Measurements from ENCODE around the gene ATP5ME.
A peak's percentile ranks its signal among the peaks of the same experiment; 100 is the strongest.
"Not testable (repeated sequence)": the region's sequence is repeated elsewhere in the genome, so short reads cannot be mapped to it uniquely, and the experiment has no call there.

ATP5ME gene

DNA sequence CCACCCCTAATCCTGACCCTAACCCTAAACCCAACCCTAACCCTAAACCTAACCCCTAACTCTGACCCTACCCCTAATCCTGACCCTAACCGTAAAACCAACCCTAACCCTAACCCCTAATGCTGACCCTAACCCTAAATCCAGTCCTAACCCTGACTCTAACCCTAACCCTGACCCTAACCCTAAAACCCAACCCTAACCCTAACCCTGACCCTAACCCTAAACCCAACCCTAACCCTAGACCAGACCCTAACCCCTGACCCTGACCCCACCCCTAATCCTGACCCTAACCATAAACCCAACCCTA lies 30.8 kb upstream of the ATP5ME start:
- no peak for DNase-seq

DNA sequence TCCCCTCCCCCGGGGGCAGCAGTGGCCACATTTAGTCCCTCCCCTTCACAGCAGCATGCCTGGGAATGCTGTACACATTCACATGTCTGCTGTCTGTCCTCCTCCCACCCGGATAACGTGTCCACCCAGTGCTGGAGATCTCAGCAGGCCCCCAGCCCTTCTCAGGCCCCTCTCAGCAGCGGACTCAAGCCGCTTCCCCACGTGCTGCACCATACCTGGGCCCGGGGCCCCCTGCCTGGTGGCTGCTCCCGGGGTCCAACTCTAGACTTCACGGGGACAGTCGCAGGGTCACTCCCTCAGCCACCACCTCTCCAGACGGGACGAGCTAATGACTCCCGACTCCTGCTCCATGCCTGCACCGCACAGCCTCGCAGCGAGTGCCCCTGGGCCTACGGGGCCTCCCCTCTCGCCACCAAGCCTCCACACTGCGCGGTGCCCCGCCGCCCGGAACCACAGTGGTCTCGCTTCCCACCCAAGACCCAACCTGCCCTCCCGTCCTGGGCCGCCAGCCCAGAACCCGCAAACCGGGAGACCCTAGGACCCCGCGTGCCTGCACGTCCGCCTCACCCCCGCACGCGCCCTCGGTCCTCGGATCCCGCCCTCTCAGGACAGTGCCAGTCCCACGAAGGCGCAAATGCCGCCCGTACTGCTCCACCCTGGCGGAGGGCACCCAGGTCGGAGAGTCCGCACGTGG lies 30.3 kb upstream of the ATP5ME start:
- DNase-seq: no peak

DNA sequence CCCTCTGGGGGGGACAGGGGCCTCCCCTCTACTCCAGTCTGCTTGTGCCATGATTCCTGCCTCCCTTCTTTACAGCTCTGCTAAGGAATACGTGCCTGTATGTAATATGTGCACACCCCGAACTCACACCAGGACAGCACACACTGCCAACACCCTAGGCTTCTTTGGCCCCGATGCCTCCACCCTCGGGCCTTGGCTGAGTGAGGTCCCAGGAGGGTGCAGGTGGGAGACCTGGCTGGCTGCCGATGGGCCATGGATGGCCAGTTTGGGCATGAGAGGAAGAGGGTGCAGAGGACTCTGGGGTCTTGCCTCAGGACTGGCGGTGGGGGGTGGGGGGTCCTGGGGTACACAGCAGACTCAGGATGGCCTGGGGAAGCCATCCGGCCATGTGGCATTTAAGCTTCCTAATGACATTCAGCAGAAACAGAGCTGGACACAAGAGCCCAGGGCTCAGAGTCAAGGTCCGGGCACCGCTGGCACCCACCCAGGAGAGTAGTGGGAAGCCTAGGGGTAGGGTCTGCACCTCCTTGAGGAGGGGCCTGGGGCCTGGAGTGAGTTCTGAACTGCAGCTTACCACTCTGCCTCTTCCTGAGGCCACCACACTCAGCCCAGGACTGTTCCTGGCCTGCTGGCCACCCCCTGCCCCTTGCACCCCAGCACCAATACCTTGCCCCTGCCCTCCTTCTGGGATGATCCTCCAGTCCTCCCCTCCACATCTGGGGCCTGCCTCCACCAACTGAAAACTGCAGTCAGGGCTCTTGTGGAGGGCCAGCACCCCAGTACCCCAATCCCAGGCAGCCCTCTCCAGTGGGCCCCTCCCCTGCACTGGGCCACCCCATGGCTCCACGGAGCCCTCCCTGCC lies 29.5 kb upstream of the ATP5ME start:
- no peak for DNase-seq

DNA sequence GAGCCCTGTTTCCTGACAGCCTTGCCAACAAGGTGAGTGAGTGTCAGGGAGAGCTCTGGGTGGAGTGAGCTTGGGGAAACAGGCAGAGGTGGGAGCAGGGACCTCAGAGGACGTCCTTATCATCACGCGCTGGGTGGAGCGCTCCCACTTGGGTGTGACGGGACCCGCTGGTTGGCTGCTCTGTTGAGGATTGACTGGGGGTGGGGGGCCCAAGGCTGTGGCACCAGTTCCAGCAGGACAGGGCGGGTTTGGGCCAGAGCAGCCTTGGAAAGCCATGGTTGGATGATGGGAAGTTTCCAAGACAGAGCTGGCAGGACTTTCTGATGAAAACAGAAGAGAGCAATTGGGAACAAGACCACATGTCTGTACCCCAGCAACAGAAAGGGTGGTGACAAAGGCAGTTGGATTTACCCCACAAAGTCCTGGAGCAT lies 28.6 kb upstream of the ATP5ME start:
- peak; percentile 42 for DNase-seq

DNA sequence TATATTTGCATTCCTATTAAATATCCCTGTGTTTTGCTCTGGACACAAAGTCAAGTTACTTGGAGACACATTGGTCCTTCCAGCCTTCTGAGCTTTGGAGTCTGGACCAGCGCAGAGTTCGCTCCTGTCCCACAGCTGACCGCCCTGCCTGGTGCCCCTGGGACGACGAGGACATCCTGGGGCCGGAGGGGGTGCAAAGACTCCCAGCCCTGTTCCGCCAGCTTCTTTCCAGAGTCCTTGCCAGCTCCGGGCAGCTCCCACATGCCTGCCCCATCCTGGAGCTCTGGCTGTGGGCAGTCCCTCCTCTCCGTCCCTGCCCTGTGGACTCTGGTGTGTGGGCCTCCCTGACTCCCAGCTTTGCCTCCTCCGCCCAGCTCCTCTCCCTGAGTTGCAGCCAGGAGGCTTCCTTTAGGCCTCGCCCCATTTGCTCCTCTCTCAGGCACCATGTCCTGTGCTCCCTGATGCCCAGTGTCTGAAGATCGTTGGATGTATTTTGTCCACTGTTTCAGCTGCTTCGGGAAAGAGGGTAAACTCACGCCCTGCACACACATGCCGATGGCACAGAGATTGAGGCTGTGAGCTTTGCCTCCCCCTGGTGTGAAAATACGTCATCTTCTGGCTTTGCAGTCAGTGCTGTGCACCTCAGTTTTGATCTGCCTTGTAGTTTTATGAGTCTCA lies 26.6 kb upstream of the ATP5ME start:
- DNase-seq: no peak

DNA sequence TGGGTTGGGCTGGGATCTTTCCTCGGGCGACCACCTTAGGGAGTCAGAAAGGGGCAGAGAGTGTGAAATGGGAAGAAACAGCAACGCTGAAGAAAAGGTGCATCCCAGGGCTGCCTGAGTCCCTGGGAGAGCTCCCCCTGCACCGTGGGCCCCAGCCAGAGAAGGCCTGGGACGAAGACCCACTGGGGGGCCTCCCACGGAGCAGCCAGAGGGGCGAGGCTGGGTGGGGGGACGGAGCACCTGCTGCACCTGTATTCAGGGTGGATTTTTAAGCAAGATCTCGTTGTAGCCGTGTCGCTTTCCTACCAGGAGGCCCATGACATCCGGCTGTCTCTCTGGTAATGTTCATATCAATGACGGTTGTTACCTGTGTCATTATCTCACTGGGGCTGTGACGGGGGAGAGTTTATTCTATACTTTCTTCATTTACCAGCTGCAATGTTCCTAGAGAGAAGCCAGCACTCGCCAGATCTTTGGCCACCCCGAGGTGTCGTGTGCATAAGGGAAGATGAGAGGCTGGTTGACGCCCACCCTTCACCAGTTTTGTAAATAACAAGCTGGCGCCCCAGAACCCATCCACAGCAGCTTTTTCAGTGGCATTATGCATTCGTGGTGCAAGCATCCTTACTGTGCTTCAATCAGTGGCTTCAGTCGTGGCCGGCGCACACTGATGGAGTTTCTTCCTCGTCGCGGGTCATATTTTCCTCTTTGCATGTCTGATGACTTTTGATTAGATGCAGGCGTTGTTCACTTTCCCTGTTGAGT lies 25.9 kb upstream of the ATP5ME start:
- DNase-seq: no peak

DNA sequence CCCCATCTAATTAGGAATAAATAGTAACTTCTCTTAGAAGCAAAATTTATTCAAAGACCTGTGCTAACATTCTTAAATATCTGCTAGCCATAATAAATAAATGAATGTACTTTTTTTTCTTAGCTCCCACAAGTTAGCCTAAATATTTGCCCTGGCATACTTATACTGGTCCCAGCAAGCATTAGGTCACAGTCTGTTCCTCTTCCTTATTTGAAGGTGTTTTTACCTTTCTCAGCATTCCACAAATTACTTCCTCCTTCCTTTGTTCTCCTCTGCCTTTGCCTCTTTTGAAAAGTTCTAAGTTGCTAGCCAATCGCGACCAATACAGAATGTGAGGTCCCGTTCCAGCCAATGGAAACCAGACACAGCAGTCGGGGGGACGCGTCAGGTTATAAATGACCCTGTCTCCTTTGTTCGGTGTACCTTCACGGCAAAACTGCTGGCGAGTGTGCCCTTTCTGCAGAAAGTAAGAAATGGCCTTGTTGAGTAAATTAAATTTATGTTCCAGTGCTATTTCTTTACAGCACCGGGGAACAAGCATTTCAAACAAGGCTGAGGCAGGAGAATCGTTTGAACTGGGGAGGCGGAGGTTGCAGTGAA lies 20.4 kb upstream of the ATP5ME start:
- DNase-seq: not testable (repeated sequence)

DNA sequence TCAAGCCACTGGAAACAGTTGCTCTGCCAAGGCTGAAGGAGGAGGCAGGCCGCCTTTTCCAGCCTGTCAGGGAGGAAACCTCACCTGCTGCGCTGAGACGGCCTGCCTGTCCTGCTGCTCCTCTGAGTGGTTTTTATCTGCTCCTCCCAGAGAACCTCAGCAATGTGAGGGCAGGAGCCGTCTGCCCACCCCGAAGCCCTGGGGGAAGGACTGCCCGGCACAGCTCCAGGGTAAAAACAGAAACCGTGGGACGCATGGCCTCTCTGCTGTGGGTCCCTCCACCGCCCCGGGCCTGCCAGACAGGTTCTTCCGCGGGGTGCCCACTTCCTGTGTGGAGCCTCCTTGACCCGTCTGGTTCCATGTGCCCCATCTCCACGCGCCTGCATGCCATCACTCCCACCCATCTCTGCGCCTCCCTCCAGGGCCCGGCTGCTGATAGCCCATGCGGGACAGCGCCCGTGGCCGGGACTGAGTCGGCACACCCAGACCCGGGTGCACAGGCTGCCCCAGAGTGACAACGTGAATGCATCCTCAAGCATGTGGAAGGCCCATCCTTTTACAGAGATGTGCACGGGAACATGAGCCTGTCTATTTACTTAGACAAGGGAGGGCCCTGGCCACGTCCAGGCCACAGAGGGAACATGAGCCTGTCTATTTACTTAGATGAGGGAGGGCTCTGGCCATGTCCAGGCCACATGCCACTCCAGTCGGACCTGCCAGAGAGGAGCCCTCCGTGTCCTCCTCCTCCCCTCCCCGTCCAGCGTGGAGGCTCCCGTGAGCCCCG lies 18.9 kb upstream of the ATP5ME start:
- DNase-seq: no peak

DNA sequence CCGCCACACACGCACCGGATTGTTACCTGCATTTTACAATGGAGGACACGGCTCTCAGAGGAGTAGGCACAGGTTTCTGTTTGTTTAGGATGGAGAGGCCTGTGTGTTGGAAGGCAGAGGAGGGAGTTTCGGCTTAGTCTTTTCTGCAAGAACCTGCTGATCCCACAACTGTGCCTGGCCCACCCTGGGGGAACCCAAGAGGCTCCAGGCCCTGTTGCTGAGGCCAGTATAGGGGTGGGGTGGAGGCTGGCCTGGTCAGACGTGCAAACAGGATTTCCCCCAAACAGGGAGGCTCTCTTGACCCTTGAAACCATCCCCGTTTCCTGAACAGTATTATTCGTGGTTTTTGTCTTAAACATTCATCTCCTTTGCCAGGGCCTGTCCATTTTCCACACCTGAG lies 15.6 kb upstream of the ATP5ME start:
- no peak for DNase-seq

DNA sequence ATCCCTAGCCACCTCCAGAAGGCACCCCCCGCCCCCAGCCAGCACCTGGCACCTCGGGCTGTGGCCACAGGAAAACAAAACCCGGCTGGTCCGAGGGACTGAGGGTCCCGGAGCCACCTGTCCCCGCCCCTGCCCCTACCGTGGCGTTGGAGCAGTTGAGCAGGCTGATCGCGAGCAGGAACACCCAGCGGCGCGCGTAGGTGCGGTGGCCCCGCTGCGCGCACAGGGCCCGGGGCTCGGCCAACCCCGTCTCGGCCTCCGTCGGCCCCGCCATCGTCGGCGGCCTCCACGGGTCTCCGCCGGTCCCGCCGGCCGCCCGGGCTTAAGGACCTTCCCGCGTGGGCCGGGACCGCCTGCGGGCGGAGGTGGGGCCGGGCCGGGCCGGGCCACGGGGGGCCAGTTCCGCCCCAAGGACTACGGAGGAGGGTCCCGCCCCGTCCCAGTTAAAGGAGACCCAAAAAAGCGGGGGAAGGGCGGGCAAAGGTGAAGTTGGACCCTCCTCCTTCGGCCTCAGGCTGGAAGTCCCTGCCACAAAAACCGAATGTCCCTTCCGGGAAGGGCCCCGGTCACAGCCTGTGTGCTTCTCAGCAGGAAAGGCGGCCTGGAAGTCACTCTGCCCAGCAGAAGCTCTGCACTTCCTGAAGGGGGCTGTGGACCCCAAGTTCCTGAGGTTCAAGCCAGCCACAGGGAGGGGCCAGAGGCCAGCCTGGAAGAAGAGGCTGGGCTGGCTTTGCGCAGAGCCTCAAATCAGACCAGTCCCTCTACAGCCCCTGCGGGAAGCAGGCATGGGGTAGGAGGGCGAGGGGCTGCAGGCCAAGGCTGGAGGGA lies 15.0 kb upstream of the ATP5ME start, which contains the start of gene SLC49A3:
TSS of gene SLC49A3 (minus strand) at position 298 of the 828 bp plus-strand sequence. CDS start at position 274, 24 bp downstream.
- no peak for DNase-seq

DNA sequence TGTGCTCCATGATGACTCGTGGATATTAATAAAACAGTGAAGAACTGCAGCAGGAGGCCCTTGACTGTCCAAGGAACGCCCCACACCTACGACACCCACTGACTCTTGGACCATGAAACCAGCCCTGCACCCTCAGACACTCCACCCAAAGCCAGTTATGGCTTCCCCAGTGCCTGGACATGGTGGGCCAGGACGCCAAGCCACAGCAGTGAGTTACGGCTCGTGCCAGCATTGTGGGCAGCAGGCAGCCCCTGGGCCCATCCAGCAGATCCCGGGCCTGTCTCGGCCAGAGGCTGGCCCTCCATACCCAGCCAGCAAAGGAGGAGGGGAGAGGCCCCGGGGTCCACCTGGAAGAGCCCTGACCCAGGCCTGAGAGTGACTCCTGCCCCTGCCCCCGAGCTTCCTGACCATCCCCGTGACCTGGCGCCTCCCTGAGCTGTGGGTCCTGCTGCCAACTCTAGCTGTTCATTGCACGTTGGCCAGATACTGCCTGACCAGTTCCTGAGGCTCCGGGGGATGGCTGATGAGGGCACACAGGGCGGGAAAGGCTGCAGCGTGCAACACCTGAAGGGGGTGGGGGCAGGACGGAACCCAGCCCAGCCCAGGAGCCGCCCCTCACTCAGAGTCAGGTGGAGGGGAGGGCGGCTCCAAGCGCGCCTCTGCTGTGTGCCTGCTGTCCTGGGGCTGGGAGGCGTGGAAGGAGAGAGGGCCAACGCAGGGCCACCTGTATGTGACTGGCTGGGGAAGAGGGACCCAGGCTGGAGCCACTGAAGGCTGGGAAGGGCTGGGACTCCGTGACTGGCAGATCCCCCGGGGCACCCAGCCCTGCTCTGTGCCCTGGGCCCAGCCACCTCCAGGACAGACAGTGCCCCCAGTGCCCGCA lies 14.1 kb upstream of the ATP5ME start:
- DNase-seq: no peak

DNA sequence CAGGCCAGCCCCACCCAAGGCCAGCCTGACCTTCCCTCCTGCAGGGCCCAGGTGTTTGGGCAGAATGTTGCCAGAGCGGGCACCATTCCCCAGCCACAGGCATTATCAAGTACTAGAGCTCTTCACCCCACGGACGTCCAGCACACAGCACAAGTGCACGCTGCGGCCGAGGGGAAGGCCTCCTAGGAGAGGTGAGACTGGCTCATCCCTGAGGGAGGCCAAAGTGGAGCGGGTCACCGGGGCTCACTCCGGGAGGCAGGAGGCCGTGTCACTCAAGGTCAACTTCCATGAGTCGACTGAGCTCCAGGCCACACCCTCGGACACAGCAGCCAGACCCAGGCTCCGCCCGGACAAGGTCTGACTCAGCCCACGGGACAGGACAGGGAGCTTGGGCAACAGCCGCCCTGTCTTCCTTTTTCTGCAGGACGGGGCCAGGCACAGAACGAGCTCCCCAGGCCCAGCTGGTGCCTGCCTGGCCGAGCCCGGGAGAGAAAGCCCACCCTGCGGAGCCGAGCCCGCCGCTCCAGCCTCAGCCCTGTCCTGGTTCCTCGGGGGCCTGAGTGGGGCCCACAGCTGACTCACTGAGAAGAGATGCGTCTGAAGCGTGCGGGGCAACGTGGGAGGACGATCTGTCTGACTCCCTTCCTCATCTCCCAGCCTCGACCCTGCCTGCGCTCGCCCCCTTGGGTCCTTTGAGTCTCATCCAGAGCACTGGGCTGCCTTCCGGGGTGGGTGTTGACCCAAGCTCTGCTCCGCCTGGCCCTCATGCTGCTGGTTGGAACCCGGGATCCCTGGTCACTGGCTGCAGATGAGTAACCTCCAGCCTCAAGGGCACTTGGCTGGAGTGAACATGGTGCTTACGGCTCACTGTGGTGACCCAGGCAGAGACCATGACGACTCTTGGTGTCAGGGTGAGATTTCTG lies 13.2 kb upstream of the ATP5ME start:
- no peak for DNase-seq

DNA sequence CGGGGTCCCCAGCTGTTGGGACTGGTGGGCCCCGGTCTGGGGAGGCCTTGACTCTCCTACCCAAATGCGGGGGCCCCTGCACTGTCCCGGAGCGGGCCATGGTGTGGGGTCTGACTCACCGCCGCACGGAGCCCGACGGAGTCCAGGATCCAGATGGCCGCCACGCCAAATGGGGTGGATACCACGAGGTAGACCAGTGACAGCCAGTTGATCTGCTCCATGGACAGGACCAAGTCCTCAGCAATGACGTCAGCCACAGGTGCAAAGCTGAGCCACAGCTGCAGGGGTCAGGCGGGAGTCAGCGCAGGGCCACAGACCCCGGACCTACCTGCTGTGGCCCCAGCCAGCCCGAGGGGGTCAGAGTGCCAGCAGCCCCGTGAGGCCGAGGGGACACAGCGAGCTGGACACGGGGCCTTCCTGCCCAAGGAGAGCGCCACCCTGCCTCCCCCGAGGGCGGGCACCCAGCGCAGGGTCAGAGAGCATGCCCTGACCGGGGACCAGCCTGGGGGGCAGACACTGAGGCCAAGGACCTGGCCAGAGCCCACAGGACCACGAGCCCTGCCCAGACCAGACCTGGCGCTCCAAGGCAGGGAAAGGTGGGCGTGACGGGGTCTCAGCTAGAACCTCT lies 12.5 kb upstream of the ATP5ME start:
- DNase-seq: no peak

DNA sequence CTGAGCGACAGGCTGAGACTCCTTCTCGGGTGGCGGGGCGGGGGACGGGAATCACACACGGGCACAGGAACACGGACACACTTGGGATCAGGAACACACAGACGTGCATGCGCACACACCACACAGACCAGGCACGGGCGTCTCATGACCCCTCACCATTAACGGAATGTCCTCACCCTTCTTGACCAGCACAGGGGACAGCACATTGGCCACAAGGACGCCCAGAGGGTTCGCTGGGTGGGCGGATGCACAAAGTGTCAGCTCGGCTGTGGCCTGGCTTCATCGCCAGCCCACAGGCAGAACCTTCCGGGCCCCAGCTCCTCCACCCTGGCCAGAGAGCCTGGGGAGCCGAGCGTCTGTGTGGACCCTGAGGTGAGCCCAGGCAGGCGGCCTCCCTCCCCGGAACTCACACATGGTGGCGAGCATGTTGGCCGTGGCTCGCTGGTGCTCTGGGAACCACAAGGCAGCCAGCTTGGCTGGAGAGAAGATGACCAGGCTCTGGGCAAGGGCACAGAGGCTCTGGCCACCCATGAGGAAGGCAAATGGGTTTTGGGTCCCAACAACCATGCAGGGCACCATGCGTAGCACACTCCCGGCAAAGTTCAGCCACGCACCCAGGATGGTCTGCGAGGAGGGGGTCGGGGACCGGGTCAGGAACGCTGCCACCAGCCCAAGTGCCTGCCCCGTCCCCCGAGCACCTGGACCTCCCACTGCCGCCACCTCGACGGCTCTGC lies 11.8 kb upstream of the ATP5ME start:
- no peak for DNase-seq

DNA sequence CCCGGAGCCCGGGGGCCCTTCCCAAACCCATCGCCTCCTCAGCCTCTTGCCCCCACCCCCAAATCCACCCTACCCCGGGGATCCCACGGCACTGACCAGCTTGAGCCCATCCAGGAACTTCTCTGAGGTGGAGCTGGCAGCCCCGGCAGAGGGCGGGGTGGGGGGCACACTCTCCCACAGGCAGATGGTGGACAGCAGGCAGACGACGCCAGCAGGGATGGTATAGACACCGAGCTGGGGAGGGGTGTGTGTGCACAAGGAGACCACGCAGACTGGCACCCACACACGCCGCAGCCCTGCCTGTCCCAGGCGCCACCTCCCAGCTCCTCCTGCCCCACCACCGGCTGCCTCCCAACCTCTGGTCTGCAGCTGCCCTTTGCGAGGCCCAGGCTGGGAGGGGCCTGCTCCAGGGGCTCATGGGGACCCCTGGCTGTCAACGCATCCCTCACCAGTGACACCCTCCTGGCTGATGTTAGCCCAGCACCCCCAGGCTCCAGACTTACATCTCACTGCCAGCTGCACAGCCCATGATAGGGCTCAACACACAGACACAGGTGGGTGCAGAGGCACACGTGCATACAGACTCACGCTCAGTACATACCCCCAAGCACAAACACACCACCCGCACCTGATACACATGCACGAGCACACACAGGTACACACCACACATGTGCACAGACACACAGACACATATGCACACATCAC lies 10.7 kb upstream of the ATP5ME start:
- DNase-seq: no peak

DNA sequence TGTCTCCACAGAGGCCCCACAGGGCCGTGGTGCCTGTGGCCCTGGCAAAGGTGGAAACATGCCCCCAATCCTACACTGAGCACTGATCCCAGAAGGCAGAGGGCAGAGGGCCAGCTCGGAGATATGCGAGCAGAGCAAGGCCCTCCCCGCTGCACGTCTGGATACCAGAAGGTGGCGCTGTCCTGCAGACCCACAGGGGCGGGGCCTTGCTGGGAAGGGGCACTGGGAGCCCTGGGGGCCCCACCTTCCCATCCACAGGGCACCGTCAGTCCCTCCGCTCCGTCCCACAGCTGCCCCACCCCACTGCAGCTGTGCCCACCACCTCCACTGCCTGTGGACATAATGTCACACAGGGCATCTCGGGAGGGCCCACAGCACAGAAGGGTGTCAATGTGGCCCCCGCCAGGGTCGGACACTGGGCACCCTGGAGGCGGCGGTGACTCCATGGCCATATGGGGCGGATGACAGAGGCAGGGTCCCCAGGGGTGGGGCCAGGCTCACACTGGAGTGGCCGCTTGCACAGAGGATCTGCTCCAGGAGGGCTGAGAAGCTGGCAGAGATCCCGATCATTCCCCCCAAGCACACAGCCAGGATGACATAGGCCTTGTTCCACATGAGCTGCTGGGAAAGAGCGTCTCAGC lies 10.0 kb upstream of the ATP5ME start:
- DNase-seq: peak; percentile 80

Measured in midbrain (tissue), 1 donor.